CD4-positive, alpha-beta T cell treated with Interleukin-4 for 1 hour (primary cell): Measurements from ENCODE around the gene PALLD.
"Not testable (repeated sequence)": the region's sequence is repeated elsewhere in the genome, so short reads cannot be mapped to it uniquely, and the experiment has no call there.

ENCODE experiments used
- DNase-seq, 2 donors: peaks; one replicate each; pipeline ENCODE4 v3.0.0-alpha.2; 2020 to 2022

The PALLD gene

GRCh38 chr4:168498251-168498650, 1.4 kb downstream of the PALLD start:
- no peak for DNase-seq

GRCh38 chr4:168499241-168499640, 2.4 kb downstream of the PALLD start:
- no peak for DNase-seq

DNA sequence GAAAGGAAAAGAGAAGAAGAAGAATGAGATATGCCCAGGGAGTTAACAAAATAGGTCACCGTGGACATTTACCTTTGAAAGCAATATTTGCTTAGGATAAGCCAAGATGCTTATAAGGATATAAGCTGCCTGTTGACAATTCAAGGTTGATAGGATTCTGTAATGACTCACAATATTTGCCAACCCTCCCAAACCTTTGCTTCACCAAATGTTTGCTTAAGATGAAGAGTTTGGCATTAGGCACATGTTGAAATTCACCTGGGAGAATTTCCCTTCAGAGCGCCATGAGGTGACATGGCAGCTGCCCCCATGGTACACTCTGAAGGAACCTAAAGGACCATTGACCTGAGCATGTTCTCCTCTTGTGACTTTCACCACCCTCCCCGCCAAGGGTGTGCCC, 4.6 kb downstream of the PALLD start:
- DNase-seq: no peak

DNA sequence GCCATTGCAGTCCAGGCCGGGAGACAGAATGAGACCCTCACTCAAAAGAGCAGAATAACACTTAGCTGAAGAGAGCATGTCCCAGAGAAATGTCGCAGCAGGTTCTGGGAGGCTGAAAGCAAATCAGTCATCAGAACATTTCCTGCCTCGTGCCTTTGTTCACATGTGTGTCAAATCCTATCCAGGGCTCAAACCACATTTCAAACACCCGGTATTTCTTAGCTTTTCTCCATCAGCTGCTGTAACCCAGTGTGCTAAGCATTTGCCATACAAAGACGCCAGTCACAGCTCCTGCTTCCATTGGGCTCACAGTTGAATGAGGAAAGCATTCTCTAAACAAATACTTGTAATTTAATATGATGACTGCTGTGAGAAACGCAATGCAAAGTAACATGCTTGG, 6.0 kb downstream of the PALLD start:
- DNase-seq: no peak

- peak in 1 of 2 donors; percentile 62 for DNase-seq
These were observed 7.0 kb downstream of the PALLD start for GRCh38 chr4:168503652-168504362.

DNA sequence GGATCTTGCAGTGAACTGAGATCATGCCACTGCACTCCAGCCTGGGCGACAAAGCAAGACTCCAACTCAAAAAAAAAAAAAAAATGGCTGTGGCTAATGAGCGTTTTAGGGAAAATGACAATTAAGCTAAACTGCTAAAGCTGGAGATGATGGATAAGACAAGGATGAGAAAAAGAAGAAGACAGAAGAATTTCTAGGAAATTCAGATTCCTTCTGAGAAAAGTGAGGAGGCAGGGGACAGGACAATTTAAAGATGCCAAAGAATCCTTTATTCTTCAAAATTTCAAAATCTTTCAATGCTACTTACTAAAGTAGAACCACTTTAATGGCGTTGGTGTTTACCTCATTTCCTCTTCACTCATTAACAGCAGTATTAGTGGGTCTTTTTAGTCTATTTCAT, 7.7 kb downstream of the PALLD start:
- no peak for DNase-seq

GRCh38 chr4:168506014-168506413, 9.2 kb downstream of the PALLD start:
- DNase-seq: no peak

DNA sequence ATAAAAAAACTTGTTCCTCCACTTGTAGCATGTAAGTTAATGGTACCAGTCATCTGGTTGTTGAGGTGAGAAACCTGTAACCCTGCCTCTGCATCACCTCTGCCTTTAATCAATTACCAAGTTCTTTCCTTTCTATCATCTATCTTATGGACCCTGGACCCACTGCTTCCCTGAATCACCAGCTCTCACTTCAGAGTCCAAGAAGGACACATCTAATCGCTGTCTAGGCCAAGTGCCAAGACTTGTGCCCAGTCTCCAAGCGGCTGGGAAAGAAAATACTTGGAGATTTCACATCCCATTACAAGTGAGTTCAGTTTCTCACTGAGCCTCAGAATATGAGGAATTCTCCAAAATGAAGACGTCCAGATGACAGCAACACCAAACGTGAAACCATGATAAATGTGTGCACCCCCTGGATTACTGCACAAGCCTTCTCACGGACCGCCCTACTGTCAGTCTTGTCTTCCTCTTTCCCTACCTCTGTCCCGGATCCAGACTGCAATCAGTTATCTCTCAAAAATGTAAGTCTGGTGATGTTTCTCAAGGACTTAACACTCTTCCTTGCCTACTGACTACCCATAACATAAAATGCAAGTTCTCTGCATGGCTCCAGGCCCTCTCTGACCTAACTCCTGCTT, 10.4 kb downstream of the PALLD start:
- no peak for DNase-seq

DNA sequence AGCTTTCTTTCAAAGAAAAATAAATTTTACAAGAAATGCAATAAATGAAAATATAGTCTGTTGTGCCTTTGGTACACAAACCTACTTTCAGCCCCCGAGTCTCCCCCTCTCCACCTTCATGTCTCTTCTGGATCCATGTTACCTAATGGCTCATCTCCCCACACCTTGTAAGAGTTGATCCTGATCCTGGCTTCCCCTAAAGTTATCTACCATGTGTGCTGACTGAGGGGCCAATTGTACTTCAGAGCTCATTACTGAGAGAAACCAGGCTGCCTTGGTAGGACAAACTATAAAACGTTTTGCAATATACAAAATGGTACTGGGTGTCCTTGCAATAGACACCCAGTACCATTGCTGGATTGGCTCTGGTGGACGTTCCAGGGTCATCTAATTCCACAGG, 11.8 kb downstream of the PALLD start:
- DNase-seq: no peak

GRCh38 chr4:168509786-168510185, 12.9 kb downstream of the PALLD start:
- peak; percentile 42 to 57 for DNase-seq

DNA sequence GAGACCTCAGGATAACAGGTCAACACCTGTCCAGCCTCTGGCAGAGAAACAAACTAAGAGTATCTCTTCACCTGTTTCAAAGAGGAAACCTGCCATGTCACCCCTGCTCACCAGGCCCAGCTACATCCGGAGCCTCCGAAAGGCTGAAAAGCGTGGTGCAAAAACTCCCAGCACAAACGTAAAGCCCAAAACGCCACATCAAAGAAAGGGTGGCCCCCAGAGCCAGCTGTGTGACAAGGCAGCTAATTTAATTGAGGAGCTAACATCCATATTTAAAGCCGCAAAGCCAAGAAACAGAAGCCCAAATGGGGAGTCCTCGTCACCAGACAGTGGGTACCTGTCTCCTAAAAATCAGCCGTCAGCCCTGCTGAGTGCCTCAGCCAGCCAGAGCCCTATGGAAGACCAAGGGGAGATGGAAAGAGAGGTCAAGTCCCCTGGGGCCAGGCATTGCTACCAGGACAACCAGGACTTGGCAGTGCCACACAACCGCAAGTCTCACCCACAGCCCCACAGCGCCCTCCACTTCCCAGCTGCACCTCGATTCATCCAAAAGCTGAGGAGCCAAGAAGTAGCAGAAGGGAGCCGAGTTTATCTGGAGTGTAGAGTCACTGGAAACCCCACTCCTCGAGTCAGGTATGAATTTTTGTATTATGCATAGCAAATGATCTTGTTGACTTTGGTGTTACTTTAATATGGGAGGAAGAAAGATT, 15.1 kb downstream of the PALLD start:
- peak; percentile 56 to 67 for DNase-seq

- DNase-seq: not testable (repeated sequence)
These were observed 17.0 kb downstream of the PALLD start for GRCh38 chr4:168513826-168514225.

DNA sequence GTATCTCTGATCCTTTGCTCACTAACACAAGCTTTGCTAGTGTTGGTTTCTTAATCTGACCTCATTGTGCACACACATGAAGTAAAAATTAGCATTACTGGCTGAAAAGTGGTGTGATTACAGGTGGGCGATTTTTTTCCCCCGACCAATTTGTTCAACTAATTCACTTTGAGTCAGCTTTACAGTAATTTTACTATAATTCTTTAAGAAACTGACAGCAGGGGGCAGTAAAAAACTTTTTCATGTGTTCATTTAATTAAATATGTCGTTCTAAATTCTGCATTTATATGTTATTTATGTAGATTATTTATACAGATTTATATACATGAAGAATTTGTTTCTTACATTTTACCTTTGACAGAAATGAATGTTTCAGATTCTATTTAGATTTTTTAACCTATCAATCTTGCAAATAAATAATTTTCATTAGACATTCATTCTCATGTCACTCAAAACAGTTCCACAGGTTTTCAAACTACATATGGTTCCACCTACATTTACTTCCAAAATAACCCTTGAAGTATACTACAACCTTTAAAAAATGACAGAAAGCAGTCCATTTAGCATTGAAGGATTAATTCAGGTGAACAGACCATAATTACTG, 17.5 kb downstream of the PALLD start:
- DNase-seq: peak in 1 of 2 donors; percentile 47

- DNase-seq: no peak
These were observed 18.6 kb downstream of the PALLD start for GRCh38 chr4:168515222-168516011.

DNA sequence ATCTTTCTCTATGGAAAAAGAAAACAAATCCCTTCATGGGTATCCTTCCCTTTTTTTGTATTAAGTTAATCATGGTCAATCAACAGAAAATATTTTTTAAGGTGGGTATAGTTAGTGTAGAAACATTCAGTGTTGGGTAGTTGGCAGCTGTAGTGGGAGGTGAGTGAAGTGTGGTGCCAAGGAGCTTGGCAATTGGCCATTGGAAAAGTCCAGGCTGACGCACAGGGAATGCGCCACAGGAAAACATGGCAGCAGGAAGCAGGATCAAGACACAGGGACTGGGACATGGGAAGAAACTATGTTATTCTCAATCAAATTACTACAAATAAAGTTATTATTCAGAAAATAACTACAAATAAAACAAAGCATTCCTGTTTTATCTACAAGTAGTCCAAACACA, 20.0 kb downstream of the PALLD start:
- DNase-seq: no peak

- DNase-seq: no peak
These were observed 22.7 kb downstream of the PALLD start for GRCh38 chr4:168519576-168519975.

DNA sequence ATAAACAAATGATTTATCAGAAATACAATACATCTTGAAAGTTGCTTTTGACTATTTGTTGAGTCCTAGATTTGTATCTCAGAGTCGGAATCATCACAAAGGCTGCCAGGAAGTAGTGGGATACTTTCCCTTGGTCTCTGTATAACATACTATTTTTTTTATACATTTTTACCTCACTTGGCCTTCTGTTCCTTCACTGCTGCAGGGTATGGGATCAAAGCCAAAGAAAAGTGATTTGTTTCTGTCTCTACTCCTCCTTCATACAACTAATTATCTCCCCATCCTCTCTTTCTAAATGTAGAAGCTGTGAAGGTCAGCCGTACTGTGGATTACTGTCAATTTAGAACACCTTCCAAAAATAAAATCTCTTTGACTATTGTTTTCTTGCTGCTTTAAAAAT, 24.9 kb downstream of the PALLD start:
- no peak for DNase-seq

GRCh38 chr4:168522356-168522755, 25.5 kb downstream of the PALLD start:
- DNase-seq: no peak

DNA sequence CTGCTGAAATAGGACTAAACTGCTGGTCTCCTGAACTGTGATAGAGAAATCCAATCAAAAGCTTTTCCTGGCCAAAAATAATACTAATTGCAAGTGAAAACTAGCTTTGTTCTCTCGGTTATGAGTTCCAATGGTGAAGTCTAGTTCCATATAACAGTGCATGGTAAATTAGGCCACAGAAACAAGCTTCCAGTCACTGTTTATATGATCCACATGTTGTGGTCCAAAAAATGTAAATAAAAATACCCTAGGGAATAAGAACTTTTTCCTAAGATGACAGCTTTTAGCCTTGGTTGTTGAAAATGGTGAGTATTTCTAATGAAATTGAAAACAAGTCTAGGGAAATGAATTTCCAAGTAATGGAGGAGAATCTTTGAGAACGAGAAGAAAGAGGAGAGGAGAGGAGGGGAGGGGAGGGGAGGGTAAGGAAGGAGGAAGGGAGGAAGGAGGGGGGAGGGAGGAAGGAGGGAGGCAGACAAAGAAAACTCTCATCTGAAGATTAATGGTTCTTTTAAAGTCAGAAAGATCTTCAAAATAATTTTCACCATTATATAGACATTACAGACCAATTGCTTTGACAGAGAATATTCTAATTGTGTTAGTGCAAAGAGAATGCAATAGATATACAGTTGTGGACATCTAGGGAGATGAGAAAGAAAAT, 26.1 kb downstream of the PALLD start:
- no peak for DNase-seq

- no peak for DNase-seq
These were observed 27.2 kb downstream of the PALLD start for GRCh38 chr4:168524006-168524405.

DNA sequence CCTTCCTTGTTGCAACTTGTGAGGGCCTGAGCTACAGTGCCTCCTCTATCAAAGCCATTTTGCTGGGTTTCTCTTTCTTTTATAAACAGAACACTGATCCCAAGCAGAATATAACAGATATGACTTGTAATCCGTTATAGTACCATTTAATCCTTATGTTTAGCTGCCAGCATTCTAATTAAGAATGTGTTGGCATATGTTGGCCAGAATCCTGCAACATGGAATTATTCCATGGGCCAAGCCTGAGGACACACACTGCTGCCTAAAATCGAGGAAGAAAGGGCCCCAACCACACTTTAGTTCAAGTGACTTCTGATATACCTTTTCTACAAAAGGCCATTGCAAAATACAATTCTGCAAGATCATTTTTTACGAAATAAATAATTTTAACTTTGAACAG, 28.0 kb downstream of the PALLD start:
- DNase-seq: no peak

GRCh38 chr4:168527560-168527959, 30.7 kb downstream of the PALLD start:
- DNase-seq: no peak
